RWPE1 (cell line): ENCODE data around the gene DISP1.
"Not testable (repeated sequence)": the region's sequence is repeated elsewhere in the genome, so short reads cannot be mapped to it uniquely, and the experiment has no call there.

Experiments
- CTCF ChIA-PET: fragments of 350-600 bp; sonication (Branson Sonifier 250); formaldehyde crosslinking; extraction: SDS; loops from one replicate; lab custom pipeline; 2021; lab: Yijun Ruan, JAX
- POLR2A ChIA-PET: fragments of 400-600 bp; formaldehyde crosslinking; extraction: SDS; loops from one replicate; lab custom pipeline; 2020; ENCODE audit warnings: antibody characterized with exemption; ENCODE audit not compliant: low non-redundant PET; lab: Yijun Ruan, JAX
- DNase-seq: peaks from one replicate; pipeline ENCODE4 v3.0.0; 2012; ENCODE audit warnings: low spot score
- H3K27ac ChIP-seq: fragments of 450-650 bp; 2 replicates; pipeline ENCODE4 v1.5.1; 2017
- TF ChIP-seq, protein P1 (sequence below): fragments of 450-650 bp; conservative IDR thresholded peaks from 2 replicates; pipeline ENCODE4 v1.5.1; 2017; ENCODE audit warnings: low read depth, mild to moderate bottlenecking

DISP1 gene

DNA sequence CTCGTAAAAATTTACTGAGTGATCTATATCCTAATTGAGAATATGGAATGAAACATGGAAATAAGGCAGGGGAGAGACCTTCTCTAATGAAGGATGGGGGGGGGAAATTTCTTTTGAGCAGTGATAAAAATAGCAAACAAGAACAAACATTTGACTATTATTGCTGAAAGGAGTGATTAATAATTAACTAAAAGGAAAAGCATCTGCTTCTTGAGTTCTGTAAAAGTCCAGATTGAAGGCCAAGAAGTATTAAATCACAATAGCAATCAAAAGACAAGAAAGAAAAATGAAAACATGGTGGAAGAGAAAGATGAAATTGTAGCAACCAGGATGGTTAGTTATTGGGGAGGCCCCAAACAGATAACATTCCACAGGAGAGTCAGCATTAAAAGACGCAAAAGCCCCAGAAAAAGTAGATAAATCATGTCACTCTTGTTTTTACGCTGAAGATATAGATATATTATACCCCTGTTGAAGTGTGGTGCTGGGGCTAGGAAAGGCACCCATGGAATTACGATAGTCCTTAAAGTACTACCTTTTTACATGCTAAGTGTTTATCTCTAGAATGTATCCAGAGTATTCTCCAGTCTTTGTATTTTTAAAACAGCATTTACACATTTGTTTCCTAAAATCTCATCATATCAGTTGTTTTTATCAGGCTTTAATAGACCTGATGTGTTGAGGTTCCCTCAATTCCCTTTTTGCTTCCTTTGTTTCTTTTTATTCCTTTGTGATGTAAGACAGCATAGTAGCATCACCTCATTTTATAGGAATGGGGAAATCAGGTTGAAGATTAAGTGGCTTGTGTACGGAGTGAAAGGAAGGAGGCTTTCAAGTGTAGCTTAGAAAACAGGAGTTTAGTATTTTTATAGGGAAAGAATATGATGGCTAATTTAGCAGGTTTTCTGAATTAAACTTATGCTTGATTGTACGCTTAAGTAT is 28.9 kb downstream of the DISP1 start:
- ChIA-PET POLR2A (no interaction called here), CTCF (no interaction called here)
- DNase-seq: no peak
- no peak overlapping the region for H3K27ac ChIP-seq
- TF ChIP-seq, protein P1, sequence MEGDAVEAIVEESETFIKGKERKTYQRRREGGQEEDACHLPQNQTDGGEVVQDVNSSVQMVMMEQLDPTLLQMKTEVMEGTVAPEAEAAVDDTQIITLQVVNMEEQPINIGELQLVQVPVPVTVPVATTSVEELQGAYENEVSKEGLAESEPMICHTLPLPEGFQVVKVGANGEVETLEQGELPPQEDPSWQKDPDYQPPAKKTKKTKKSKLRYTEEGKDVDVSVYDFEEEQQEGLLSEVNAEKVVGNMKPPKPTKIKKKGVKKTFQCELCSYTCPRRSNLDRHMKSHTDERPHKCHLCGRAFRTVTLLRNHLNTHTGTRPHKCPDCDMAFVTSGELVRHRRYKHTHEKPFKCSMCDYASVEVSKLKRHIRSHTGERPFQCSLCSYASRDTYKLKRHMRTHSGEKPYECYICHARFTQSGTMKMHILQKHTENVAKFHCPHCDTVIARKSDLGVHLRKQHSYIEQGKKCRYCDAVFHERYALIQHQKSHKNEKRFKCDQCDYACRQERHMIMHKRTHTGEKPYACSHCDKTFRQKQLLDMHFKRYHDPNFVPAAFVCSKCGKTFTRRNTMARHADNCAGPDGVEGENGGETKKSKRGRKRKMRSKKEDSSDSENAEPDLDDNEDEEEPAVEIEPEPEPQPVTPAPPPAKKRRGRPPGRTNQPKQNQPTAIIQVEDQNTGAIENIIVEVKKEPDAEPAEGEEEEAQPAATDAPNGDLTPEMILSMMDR: no peak

DNA sequence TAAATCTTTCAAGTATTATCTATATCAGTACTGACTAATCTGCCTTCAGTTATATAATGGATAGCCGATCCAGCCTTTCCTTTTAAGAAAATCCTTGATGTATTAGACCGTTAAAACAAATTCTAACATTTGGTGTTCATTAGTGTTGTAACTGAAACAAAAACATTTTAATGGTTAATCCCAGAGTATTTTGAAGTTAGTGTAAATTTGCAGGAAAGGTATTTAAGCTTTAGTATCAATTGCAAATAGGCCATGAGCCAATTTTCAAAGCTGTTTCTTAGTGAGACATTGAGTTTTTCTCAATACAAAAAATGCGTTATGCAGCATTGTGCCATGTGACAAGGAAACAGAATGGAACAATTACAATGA is 29.6 kb downstream of the DISP1 start:
- ChIA-PET CTCF (no interaction called here), POLR2A (no interaction called here)
- no peak for DNase-seq
- H3K27ac ChIP-seq: no peak overlapping the region
- TF ChIP-seq, protein P1: no peak

DNA sequence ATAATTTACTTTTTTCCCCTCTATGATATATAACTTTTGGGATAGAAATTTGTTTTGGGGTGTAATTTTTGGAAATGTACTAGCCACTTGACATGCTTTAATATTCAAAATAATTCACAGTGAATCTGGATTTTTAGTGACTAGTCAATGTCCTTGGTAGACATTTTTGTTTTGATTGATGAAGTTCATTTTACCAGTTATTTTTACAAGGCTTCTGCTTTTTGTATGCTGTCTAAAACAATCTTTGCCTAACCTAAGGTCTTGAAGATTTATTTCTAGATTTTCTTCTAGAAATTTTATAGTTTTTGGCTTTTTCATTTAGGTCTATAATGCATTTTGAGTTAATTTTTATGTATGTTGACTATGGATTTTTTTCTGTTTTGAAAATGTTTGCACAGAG is 30.9 kb downstream of the DISP1 start:
- POLR2A ChIA-PET: no interaction called here
- H3K27ac ChIP-seq: no peak overlapping the region
- no peak for DNase-seq
- CTCF ChIA-PET: no interaction called here
- TF ChIP-seq, protein P1: no peak

DNA sequence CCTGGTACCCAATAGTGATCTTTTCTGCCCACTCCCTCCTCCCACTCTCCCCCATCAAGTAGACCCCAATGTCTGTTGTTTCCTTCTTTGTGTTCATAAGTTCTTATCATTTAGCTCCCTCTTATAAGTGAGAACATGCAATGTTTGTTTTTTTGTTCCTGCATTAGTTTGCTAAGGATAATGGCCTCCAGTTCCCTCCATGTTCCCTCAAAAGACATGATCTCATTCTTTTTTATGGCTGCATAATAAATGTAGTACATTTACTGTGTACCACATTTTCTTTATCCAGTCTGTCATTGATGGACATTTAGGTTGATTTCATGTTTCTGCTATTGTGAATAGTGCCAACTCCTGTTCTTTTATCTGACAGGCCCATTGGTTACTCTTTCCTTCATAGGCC is 35.7 kb downstream of the DISP1 start:
- POLR2A ChIA-PET, CTCF ChIA-PET, DNase-seq, H3K27ac ChIP-seq: not testable (repeated sequence)

DNA sequence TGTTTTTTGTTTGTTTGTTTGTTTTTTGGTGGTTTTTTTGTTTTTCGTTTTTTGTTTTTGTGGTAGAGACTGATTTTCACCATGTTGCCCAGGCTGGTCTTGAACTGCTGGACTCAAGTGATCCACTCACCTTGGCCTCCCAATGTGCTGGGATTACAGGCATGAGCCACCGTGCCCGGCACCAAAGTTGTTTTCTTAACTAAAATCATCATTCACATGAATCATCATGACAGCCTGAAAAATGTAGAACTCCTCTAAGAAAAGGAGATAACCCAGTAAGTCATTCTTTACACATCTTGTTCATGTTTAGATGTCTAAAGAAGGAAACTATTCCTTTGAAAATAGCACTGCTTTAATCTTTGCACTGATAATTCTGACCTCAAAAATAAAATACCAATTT is 37.5 kb downstream of the DISP1 start:
- no peak for DNase-seq
- TF ChIP-seq, protein P1: no peak
- no peak overlapping the region for H3K27ac ChIP-seq
- ChIA-PET CTCF (no interaction called here), POLR2A (no interaction called here)

DNA sequence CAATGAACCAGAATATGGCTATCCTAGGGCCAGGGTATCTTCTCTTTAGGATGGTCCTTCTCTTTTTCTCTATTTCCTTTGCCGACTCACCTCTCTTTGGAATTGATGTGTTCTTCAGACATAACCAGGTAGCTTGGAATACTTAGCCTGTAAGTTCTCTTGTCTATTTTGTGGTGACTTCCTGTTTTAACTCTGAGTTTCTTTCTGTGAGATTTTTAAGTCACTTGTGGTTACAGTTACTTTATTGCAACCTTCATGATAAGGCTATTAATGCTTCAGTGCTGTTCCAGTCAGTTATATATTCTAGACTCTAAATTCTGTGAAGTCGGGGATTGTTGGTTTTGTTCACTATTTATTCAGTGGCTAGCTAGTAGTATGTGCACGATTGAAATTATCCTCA is 46.2 kb downstream of the DISP1 start:
- CTCF ChIA-PET: no interaction called here
- DNase-seq: no peak
- POLR2A ChIA-PET: no interaction called here
- no peak overlapping the region for H3K27ac ChIP-seq
- TF ChIP-seq, protein P1: no peak
